IPS-15b (cell line): ENCODE measurements around the gene ERLEC1.
"Not testable (repeated sequence)": the region's sequence is repeated elsewhere in the genome, so short reads cannot be mapped to it uniquely, and the experiment has no call there.

Experiments
- H3K27me3 ChIP-seq: one replicate; pipeline ENCODE4 v1.6.1; 2013; ENCODE audit warnings: low read length; ENCODE audit not compliant: control insufficient read depth, insufficient read depth
- H3K36me3 ChIP-seq: one replicate; pipeline ENCODE4 v1.6.1; 2013; ENCODE audit warnings: low read length; ENCODE audit not compliant: control insufficient read depth, insufficient read depth
- H3K4me1 ChIP-seq: one replicate; pipeline ENCODE4 v1.6.1; 2013; ENCODE audit warnings: mild to moderate bottlenecking, low read length; ENCODE audit not compliant: control insufficient read depth, insufficient read depth
- H3K4me3 ChIP-seq: one replicate; pipeline ENCODE4 v1.5.1; 2013; ENCODE audit warnings: low read depth, low read length
- H3K9ac ChIP-seq: one replicate; pipeline ENCODE4 v1.6.1; 2013; ENCODE audit warnings: low read depth, mild to moderate bottlenecking, low read length
- H3K9me3 ChIP-seq: one replicate; pipeline ENCODE4 v1.6.1; 2013; ENCODE audit warnings: mild to moderate bottlenecking, low read length; ENCODE audit not compliant: control insufficient read depth, insufficient read depth

ERLEC1 gene

GRCh38 chr2:53757206-53757605 lies 29.6 kb upstream of the ERLEC1 start:
- H3K9me3 ChIP-seq, H3K4me3 ChIP-seq, H3K36me3 ChIP-seq, H3K9ac ChIP-seq, H3K27me3 ChIP-seq, H3K4me1 ChIP-seq: not testable (repeated sequence)

- H3K9me3 ChIP-seq: no peaks in the 10 kb centered on the region
- H3K27me3 ChIP-seq: no peaks in the 10 kb centered on the region
- no peak overlapping the region for H3K9ac ChIP-seq
- peaks cover 7% of the 10 kb centered on the region for H3K4me1 ChIP-seq
- no peak overlapping the region for H3K4me3 ChIP-seq
- H3K36me3 ChIP-seq: no peaks in the 10 kb centered on the region
Measured at GRCh38 chr2:53765767-53766166, 21.1 kb upstream of the ERLEC1 start.

- Histone ChIP-seq H3K27me3 (no peaks in the 10 kb centered on the region), H3K4me1 (peaks cover 7% of the 10 kb centered on the region), H3K9me3 (no peaks in the 10 kb centered on the region), H3K36me3 (no peaks in the 10 kb centered on the region), H3K9ac (peak within 1 kb of the TSS; percentile 88), H3K4me3 (peak within 1 kb of the TSS; percentile 76)
Measured at GRCh38 chr2:53767405-53768241, 19.2 kb upstream of the ERLEC1 start, which contains the start of gene CHAC2. CHAC2 (plus strand) TSS chr2:53767804; CDS start chr2:53767887, 83 bp downstream.

GRCh38 chr2:53768242-53768542 lies 18.7 kb upstream of the ERLEC1 start:
- Histone ChIP-seq H3K4me1 (peaks cover 7% of the 10 kb centered on the region), H3K27me3 (no peaks in the 10 kb centered on the region), H3K9ac (peak overlapping the region; percentile 88), H3K9me3 (no peaks in the 10 kb centered on the region), H3K36me3 (no peaks in the 10 kb centered on the region), H3K4me3 (peak overlapping the region; percentile 76)

- Histone ChIP-seq H3K36me3 (no peaks in the 10 kb centered on the region), H3K27me3 (no peaks in the 10 kb centered on the region), H3K9ac (no peak overlapping the region), H3K4me3 (no peak overlapping the region), H3K4me1 (peaks cover 7% of the 10 kb centered on the region), H3K9me3 (no peaks in the 10 kb centered on the region)
Measured at GRCh38 chr2:53769318-53769945, 17.4 kb upstream of the ERLEC1 start.

- H3K36me3 ChIP-seq: no peaks in the 10 kb centered on the region
- no peaks in the 10 kb centered on the region for H3K9me3 ChIP-seq
- H3K9ac ChIP-seq: no peak overlapping the region
- H3K4me3 ChIP-seq: no peak overlapping the region
- H3K4me1 ChIP-seq: peaks cover 7% of the 10 kb centered on the region
- no peaks in the 10 kb centered on the region for H3K27me3 ChIP-seq
Measured at GRCh38 chr2:53770264-53770663, 16.6 kb upstream of the ERLEC1 start.

- H3K36me3 ChIP-seq: no peaks in the 10 kb centered on the region
- H3K4me1 ChIP-seq: peaks cover 1% of the 10 kb centered on the region
- no peaks in the 10 kb centered on the region for H3K9me3 ChIP-seq
- H3K4me3 ChIP-seq: no peak overlapping the region
- H3K27me3 ChIP-seq: no peaks in the 10 kb centered on the region
- no peak overlapping the region for H3K9ac ChIP-seq
Measured at GRCh38 chr2:53777134-53777533, 9.7 kb upstream of the ERLEC1 start.

- Histone ChIP-seq H3K9me3 (no peaks in the 10 kb centered on the region), H3K27me3 (no peaks in the 10 kb centered on the region), H3K36me3 (no peaks in the 10 kb centered on the region), H3K9ac (no peak overlapping the region), H3K4me1 (peaks cover 4% of the 10 kb centered on the region), H3K4me3 (no peak overlapping the region)
Measured at GRCh38 chr2:53778536-53779162, 8.2 kb upstream of the ERLEC1 start.

- Histone ChIP-seq H3K36me3 (no peaks in the 10 kb centered on the region), H3K27me3 (no peaks in the 10 kb centered on the region), H3K4me1 (peaks cover 11% of the 10 kb centered on the region), H3K9me3 (no peaks in the 10 kb centered on the region), H3K4me3 (no peak overlapping the region), H3K9ac (no peak overlapping the region)
Measured at GRCh38 chr2:53780056-53780455, 6.8 kb upstream of the ERLEC1 start.

GRCh38 chr2:53782676-53783075 lies 4.2 kb upstream of the ERLEC1 start:
- no peaks in the 10 kb centered on the region for H3K9me3 ChIP-seq
- no peaks in the 10 kb centered on the region for H3K27me3 ChIP-seq
- no peaks in the 10 kb centered on the region for H3K36me3 ChIP-seq
- H3K4me3 ChIP-seq: no peak overlapping the region
- peaks cover 13% of the 10 kb centered on the region for H3K4me1 ChIP-seq
- no peak overlapping the region for H3K9ac ChIP-seq

GRCh38 chr2:53784436-53784835 lies 2.4 kb upstream of the ERLEC1 start:
- no peak overlapping the region for H3K4me3 ChIP-seq
- peaks cover 13% of the 10 kb centered on the region for H3K4me1 ChIP-seq
- H3K36me3 ChIP-seq: no peaks in the 10 kb centered on the region
- H3K9ac ChIP-seq: no peak overlapping the region
- no peaks in the 10 kb centered on the region for H3K27me3 ChIP-seq
- no peaks in the 10 kb centered on the region for H3K9me3 ChIP-seq

GRCh38 chr2:53785366-53785765 lies 1.5 kb upstream of the ERLEC1 start:
- peak overlapping the region; percentile 100 for H3K4me3 ChIP-seq

More at GRCh38 chr2:53785366-53785765, 1.5 kb upstream of the ERLEC1 start:
- no peaks in the 10 kb centered on the region for H3K9me3 ChIP-seq
- peaks cover 13% of the 10 kb centered on the region for H3K4me1 ChIP-seq
- no peaks in the 10 kb centered on the region for H3K27me3 ChIP-seq
- H3K9ac ChIP-seq: peak overlapping the region; percentile 99
- no peaks in the 10 kb centered on the region for H3K36me3 ChIP-seq
